ENCODE measurements around the gene TSR3.

The TSR3 gene

DNA sequence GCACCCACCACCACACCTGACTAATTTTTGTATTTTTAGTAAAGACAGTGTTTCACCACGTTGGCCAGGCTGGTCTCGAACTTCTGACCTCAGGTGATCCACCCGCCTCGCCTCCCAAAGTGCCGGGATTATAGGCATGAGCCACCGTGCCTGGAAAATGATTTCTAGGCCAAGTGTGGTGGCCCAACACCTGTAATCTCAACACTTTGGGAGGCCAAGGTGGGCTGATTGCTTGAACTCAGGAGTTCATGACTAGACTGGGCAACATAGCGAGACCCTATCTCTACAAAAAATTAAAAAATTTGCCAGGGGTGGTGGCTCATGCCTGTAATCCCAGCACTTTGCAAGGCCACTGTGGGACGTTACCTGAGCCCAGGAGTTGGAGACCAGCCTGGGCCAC is 29.3 kb downstream of the TSR3 start:
- Histone ChIP-seq H3K9me3 (ENCODE audit: control insufficient read depth, insufficient read depth, low read length) (no peaks in the 10 kb centered on the region), H3K36me3 (ENCODE audit: insufficient read depth, low read length) (peaks cover 28% of the 10 kb centered on the region)

DNA sequence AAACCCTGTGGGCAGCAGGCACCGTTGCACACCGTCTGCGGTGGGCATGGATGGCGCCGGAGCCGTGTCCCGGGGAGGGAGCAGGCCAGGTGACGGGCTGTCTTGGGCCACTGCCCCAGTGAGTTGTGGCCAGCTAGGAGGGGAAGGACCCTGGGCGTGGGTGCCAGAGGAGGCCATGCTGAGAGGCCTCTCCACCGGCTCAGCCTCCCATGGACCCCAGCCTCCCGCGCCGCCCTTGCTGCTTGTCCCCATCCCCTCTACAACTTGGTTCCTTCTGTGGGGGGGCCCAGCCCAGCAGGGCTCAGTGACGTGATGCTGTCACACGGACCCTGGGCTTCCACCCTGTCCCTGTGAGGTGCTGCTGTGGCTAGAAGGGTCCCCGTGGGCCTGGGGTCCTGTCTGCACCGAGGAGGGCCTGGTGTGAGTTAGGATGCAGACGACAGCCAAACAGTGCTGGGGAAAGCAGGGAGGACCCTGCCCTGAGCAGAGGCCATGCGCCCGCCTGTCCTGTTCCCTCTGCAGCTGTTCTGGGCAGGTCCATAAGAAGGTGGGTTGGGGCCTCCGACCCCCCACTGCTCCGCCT is 30.9 kb downstream of the TSR3 start:
- H3K9ac ChIP-seq (ENCODE audit: low read depth, low read length) = no peak overlapping the region
- H3K4me1 ChIP-seq (ENCODE audit: insufficient read depth, low read length) = no peaks in the 10 kb centered on the region
- no peaks in the 10 kb centered on the region for H3K9me3 ChIP-seq (ENCODE audit: control insufficient read depth, insufficient read depth, low read length)
- peaks cover 41% of the 10 kb centered on the region for H3K36me3 ChIP-seq (ENCODE audit: insufficient read depth, low read length)

More for the DNA sequence above, 29.3 kb downstream of the TSR3 start:
- no peaks in the 10 kb centered on the region for H3K4me1 ChIP-seq (ENCODE audit: insufficient read depth, low read length)
- no peak overlapping the region for H3K9ac ChIP-seq (ENCODE audit: low read depth, low read length)

DNA sequence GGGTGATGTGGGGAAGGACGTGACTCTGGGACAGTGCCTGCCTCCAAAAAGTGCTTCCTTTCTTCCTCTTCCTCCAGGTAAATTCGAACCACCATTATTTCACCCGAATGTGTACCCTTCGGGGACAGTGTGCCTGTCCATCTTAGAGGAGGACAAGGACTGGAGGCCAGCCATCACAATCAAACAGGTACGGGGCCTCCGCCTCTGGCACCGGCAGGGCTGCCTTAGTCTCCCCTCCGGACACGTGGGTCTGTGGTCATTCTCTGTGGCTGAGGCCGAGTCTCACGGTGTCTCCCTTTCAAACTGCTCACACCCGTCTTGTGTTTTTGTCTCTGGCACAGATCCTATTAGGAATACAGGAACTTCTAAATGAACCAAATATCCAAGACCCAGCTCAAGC is 31.6 kb downstream of the TSR3 start:
- no peaks in the 10 kb centered on the region for H3K9me3 ChIP-seq (ENCODE audit: control insufficient read depth, insufficient read depth, low read length)
- no peak overlapping the region for H3K9ac ChIP-seq (ENCODE audit: low read depth, low read length)
- peaks cover 44% of the 10 kb centered on the region for H3K36me3 ChIP-seq (ENCODE audit: insufficient read depth, low read length)
- H3K4me1 ChIP-seq (ENCODE audit: insufficient read depth, low read length) = no peaks in the 10 kb centered on the region

- H3K9me3 ChIP-seq (ENCODE audit: control insufficient read depth, insufficient read depth, low read length) = no peaks in the 10 kb centered on the region
- H3K9ac ChIP-seq (ENCODE audit: low read depth, low read length) = no peak overlapping the region
- H3K36me3 ChIP-seq (ENCODE audit: insufficient read depth, low read length) = peaks cover 47% of the 10 kb centered on the region
- no peaks in the 10 kb centered on the region for H3K4me1 ChIP-seq (ENCODE audit: insufficient read depth, low read length)
These were observed 32.6 kb downstream of the TSR3 start for GRCh38 chr16:1319041-1319440.

- Histone ChIP-seq H3K9ac (ENCODE audit: low read depth, low read length) (no peak overlapping the region), H3K9me3 (ENCODE audit: control insufficient read depth, insufficient read depth, low read length) (no peaks in the 10 kb centered on the region), H3K36me3 (ENCODE audit: insufficient read depth, low read length) (peaks cover 49% of the 10 kb centered on the region), H3K4me1 (ENCODE audit: insufficient read depth, low read length) (no peaks in the 10 kb centered on the region)
These were observed 33.5 kb downstream of the TSR3 start for GRCh38 chr16:1318268-1318545.

DNA sequence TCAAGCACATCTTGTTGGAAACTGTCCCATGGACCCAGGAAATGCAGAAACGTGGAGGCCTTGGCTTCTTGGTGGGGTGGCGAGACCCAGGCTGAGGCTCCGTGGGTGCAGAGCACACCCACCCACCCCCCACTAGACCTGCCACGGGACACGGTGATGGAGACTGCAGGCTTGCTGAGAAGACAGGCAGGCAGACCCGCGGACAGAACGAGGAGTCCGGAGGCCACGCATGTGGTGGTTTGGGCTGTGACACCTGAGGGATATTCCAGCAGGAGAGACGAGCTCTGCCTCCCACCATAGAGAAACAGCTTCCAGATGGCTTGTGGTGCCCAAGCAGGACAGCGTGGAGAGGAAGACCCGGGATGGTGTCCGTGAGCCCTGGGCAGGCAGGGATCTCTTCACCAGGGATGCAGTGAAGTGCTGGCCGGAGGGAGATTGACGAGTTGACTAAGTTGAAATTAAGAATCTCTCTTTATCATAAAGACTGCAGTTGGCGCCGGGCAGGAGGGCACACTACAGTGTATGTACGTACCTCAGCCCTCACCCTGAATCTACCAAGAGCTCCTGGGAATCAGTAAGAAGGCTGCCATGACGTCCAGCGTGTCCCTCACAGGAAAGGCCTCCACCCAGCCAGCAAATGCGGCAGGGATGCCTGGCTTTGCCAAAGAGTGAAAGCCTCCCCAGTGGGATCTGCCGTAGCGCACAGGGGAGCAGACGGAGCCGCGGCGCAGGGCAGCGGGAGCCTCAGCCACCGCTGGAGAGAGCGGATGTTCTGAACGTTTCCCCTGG is 34.0 kb downstream of the TSR3 start:
- H3K9ac ChIP-seq (ENCODE audit: low read depth, low read length) = no peak overlapping the region

DNA sequence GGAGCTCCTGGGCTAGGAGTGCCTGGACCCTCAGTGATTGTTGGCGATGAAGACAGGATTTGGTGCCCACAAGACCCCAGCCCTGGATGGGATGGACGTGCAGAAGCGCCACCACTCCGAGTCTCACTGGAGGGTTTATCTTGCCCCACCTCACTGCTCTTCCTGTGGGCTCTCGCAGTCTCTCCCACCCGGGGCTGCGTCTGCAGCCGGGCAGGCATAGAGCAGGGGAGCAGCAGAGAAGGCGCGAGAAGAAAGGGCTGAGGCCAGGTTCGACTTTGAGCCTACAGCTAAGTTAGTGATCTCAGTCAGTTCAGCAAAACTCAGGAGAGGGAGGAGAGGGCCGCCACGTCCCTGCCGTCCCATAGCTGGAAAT is 35.7 kb downstream of the TSR3 start:
- H3K9me3 ChIP-seq (ENCODE audit: control insufficient read depth, insufficient read depth, low read length) = no peaks in the 10 kb centered on the region
- H3K36me3 ChIP-seq (ENCODE audit: insufficient read depth, low read length) = peaks cover 49% of the 10 kb centered on the region
- no peak overlapping the region for H3K9ac ChIP-seq (ENCODE audit: low read depth, low read length)
- peaks cover 5% of the 10 kb centered on the region; the same call in 1 of the 2 replicates for H3K4me1 ChIP-seq (ENCODE audit: insufficient read depth, low read length)

More for the DNA sequence above, 34.0 kb downstream of the TSR3 start:
- H3K9me3 ChIP-seq (ENCODE audit: control insufficient read depth, insufficient read depth, low read length) = no peaks in the 10 kb centered on the region
- no peaks in the 10 kb centered on the region for H3K4me1 ChIP-seq (ENCODE audit: insufficient read depth, low read length)
- H3K36me3 ChIP-seq (ENCODE audit: insufficient read depth, low read length) = peaks cover 49% of the 10 kb centered on the region

- Histone ChIP-seq H3K9me3 (ENCODE audit: control insufficient read depth, insufficient read depth, low read length) (no peaks in the 10 kb centered on the region), H3K9ac (ENCODE audit: low read depth, low read length) (no peak overlapping the region), H3K4me1 (ENCODE audit: insufficient read depth, low read length) (peaks cover 5% of the 10 kb centered on the region; the same call in 1 of the 2 replicates), H3K36me3 (ENCODE audit: insufficient read depth, low read length) (peaks cover 45% of the 10 kb centered on the region)
These were observed 36.3 kb downstream of the TSR3 start for GRCh38 chr16:1315081-1316032.

GRCh38 chr16:1314399-1315068 is 37.1 kb downstream of the TSR3 start:
- H3K9ac ChIP-seq (ENCODE audit: low read depth, low read length) = no peak overlapping the region
- peaks cover 37% of the 10 kb centered on the region for H3K36me3 ChIP-seq (ENCODE audit: insufficient read depth, low read length)
- peaks cover 5% of the 10 kb centered on the region; the same call in 1 of the 2 replicates for H3K4me1 ChIP-seq (ENCODE audit: insufficient read depth, low read length)
- no peaks in the 10 kb centered on the region for H3K9me3 ChIP-seq (ENCODE audit: control insufficient read depth, insufficient read depth, low read length)

GRCh38 chr16:1313721-1314369 is 37.8 kb downstream of the TSR3 start:
- Histone ChIP-seq H3K4me1 (ENCODE audit: insufficient read depth, low read length) (peaks cover 5% of the 10 kb centered on the region; the same call in 1 of the 2 replicates), H3K9ac (ENCODE audit: low read depth, low read length) (no peak overlapping the region), H3K36me3 (ENCODE audit: insufficient read depth, low read length) (peaks cover 30% of the 10 kb centered on the region), H3K9me3 (ENCODE audit: control insufficient read depth, insufficient read depth, low read length) (no peaks in the 10 kb centered on the region)

GRCh38 chr16:1312903-1313302 is 38.8 kb downstream of the TSR3 start:
- no peak overlapping the region for H3K9ac ChIP-seq (ENCODE audit: low read depth, low read length)
- H3K9me3 ChIP-seq (ENCODE audit: control insufficient read depth, insufficient read depth, low read length) = no peaks in the 10 kb centered on the region
- H3K36me3 ChIP-seq (ENCODE audit: insufficient read depth, low read length) = peaks cover 21% of the 10 kb centered on the region
- peaks cover 5% of the 10 kb centered on the region; the same call in 1 of the 2 replicates for H3K4me1 ChIP-seq (ENCODE audit: insufficient read depth, low read length)

- Histone ChIP-seq H3K9ac (ENCODE audit: low read depth, low read length) (no peak overlapping the region), H3K36me3 (ENCODE audit: insufficient read depth, low read length) (peaks cover 21% of the 10 kb centered on the region), H3K4me1 (ENCODE audit: insufficient read depth, low read length) (peaks cover 5% of the 10 kb centered on the region; the same call in 1 of the 2 replicates), H3K9me3 (ENCODE audit: control insufficient read depth, insufficient read depth, low read length) (no peaks in the 10 kb centered on the region)
These were observed 39.2 kb downstream of the TSR3 start for GRCh38 chr16:1312467-1312816.

DNA sequence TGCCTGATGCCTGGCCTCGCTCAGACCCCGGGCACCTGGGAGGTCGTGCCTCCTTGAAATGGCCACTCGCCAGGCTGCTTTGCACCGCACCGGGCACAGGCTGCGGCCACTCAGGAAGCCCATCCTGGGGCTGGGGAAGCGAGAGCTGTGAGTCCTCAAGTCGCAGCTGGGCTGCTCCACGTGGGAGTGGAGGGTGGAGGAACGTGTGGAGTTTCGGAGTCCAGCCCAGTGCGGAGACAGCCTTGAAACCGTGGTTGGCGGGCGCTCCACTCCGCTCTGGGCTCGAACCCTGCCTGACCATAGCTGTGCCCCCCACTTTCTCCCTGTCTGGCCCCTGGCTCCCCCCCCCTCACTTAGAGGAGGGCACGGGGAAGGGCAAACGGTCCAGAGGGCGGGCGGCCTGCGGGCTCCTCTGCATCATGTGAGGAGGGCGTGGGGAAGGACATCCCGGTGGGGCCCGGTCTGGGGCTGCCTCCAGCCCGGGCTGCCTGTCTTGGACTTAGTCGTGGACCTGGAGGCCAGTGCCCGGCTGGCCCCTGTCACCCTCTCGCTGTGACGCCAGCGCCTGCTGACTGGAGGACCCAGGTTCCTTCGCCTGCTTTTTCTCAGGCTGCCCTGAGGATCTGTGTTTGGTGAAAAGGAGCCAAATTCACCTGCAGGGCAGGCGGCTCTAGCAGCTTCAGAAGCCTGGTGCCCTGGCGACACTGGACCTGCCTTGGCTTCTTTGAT is 39.8 kb downstream of the TSR3 start:
- Histone ChIP-seq H3K4me1 (ENCODE audit: insufficient read depth, low read length) (peaks cover 5% of the 10 kb centered on the region; the same call in 1 of the 2 replicates), H3K9ac (ENCODE audit: low read depth, low read length) (no peak overlapping the region; the same call in 1 of the 2 replicates), H3K36me3 (ENCODE audit: insufficient read depth, low read length) (peaks cover 19% of the 10 kb centered on the region)

More for the DNA sequence above, 39.8 kb downstream of the TSR3 start:
- no peaks in the 10 kb centered on the region for H3K9me3 ChIP-seq (ENCODE audit: control insufficient read depth, insufficient read depth, low read length)
